Testis (tissue), 3 donors: ENCODE results near the gene VAV1. TPM values are rescaled to one million over a fixed set of nuclear protein-coding genes. Genes with fewer than 3 reads are reported as not detected.
"Not testable (repeated sequence)": the region's sequence is repeated elsewhere in the genome, so short reads cannot be mapped to it uniquely, and the experiment has no call there.

ENCODE experiments used
- DNase-seq: peaks from one replicate; pipeline ENCODE4 v3.0.0-alpha.2; 2019
- H3K27ac ChIP-seq, 2 donors: fragments of 200-600 bp; sonication (generic); one replicate each; pipeline ENCODE4 v1.5.1; 2019
- H3K27me3 ChIP-seq: fragments of 200-600 bp; sonication (generic); one replicate; pipeline ENCODE4 v1.5.1; 2019
- H3K36me3 ChIP-seq: fragments of 200-600 bp; sonication (generic); one replicate; pipeline ENCODE4 v1.5.1; 2017; ENCODE audit warnings: low read depth; ENCODE audit errors: missing control alignments
- H3K4me1 ChIP-seq: fragments of 200-600 bp; sonication (generic); one replicate; pipeline ENCODE4 v1.5.1; 2019
- H3K4me3 ChIP-seq, 2 donors: fragments of 200-600 bp; sonication (generic); one replicate each; pipeline ENCODE4 v1.5.1; 2017 to 2019
- H3K9me3 ChIP-seq: fragments of 200-600 bp; sonication (generic); one replicate; pipeline ENCODE4 v1.5.1; 2017
- POLR2A ChIP-seq: fragments of 450-650 bp; IDR thresholded peaks from one replicate; pipeline ENCODE4 v1.6.1; 2017; ENCODE audit warnings: antibody characterized with exemption, mild to moderate bottlenecking, moderate library complexity
- WGBS, 2 donors: methylation state at CpG; one replicate each; pipeline ENCODE4 v1.1.5; 2018; 5-methylcytosine and 5-hydroxymethylcytosine counted together
- intact Hi-C: fragments of 100-400 bp; cut with DNase I; formaldehyde crosslinking; loops from one replicate; pipeline ENCODE4 v1.15.1; 2023; ENCODE audit warnings: low total_unique reads
- polyA plus RNA-seq: library from polyadenylated mRNA; stranded (reverse); fragments of 350-450 nt; fragmentation: Illumina TruSeq; extraction: RNeasy Lipid Tissue Mini Kit (QIAGEN cat#74804); gene quantifications from one replicate; pipeline ENCODE4 v1.2.3, GENCODE V29; 2014; ENCODE audit warnings: low read depth, low replicate concordance; ENCODE audit not compliant: insufficient read depth
- total RNA-seq, 2 donors: library from RNA; depleted of rRNA; stranded (reverse); fragments of >200 nt; gene quantifications; one replicate each; pipeline ENCODE4 v1.2.3, GENCODE V29; 2016
- TF ChIP-seq, protein P1 (sequence below), 3 experiments: fragments of 450-650 bp in 2 of 3; fragments of 200-600 bp in 1 of 3; sonication (generic) in 1 of 3; IDR thresholded peaks; one replicate each; pipeline ENCODE4 v1.5.1; 2016 to 2019; ENCODE audit warnings: antibody characterized with exemption in 3 of 3, mild to moderate bottlenecking in 2 of 3, moderate library complexity in 1 of 3

Gene VAV1
- total and polyA plus RNA-seq, 3 donors from 2014 or later = 1.1 to 8.9 (median 4.5) TPM

DNA sequence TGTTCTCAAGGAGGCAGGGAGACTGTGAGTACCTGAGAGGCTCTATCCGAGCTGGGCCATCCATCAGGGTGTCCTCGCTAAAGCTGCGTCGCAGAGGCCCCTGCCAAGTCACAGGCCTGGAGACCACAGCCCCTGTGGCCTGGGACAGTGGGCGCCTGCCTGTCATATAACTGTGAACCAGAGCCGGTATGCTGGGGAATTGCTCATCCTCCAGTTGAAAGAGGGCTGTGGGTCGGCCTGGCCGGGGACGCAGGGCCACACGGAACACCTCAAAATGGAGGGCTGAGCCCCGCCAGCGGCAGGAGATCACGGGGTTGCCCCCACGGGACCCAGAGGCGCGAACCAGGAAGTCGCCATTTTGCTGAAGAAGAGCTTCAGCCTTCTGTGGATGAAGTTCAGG, 11.9 kb upstream of the VAV1 start:
- Histone ChIP-seq H3K4me1 (no peaks in the 10 kb centered on the region), H3K27ac (no peak overlapping the region), H3K27me3 (no peaks in the 10 kb centered on the region), H3K4me3 (peak overlapping the region; percentile 31 to 55), H3K36me3 (no peaks in the 10 kb centered on the region), H3K9me3 (no peaks in the 10 kb centered on the region)
- intact Hi-C loops = no loop called here
- 68 to 83% methylated on average over 12 to 17 of the region's 17 CpGs for WGBS, 2 donors
- TF ChIP-seq POLR2A = no peak
- DNase-seq = no peak

- Histone ChIP-seq H3K36me3 (no peaks in the 10 kb centered on the region), H3K4me3 (peak overlapping the region; percentile 31 to 55), H3K27ac (no peak overlapping the region), H3K27me3 (no peaks in the 10 kb centered on the region), H3K9me3 (no peaks in the 10 kb centered on the region), H3K4me1 (no peaks in the 10 kb centered on the region)
- 67 to 76% methylated on average over 4 of the region's 4 CpGs for WGBS, 2 donors
- intact Hi-C loops = no loop called here
- TF ChIP-seq, protein P1, sequence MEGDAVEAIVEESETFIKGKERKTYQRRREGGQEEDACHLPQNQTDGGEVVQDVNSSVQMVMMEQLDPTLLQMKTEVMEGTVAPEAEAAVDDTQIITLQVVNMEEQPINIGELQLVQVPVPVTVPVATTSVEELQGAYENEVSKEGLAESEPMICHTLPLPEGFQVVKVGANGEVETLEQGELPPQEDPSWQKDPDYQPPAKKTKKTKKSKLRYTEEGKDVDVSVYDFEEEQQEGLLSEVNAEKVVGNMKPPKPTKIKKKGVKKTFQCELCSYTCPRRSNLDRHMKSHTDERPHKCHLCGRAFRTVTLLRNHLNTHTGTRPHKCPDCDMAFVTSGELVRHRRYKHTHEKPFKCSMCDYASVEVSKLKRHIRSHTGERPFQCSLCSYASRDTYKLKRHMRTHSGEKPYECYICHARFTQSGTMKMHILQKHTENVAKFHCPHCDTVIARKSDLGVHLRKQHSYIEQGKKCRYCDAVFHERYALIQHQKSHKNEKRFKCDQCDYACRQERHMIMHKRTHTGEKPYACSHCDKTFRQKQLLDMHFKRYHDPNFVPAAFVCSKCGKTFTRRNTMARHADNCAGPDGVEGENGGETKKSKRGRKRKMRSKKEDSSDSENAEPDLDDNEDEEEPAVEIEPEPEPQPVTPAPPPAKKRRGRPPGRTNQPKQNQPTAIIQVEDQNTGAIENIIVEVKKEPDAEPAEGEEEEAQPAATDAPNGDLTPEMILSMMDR (IDR thresholded peaks at IDR 0.05) = no peak
- TF ChIP-seq POLR2A = no peak
- peak; percentile 81 for DNase-seq
Measured at GRCh38 chr19:6761053-6761676, 11.3 kb upstream of the VAV1 start.

GRCh38 chr19:6762253-6762797, 10.2 kb upstream of the VAV1 start:
- H3K36me3 ChIP-seq, intact Hi-C loops, H3K9me3 ChIP-seq, H3K4me1 ChIP-seq, H3K27ac ChIP-seq, DNase-seq, H3K27me3 ChIP-seq, H3K4me3 ChIP-seq: not testable (repeated sequence)
- WGBS, 2 donors = 86 to 87% methylated on average over 8 of the region's 8 CpGs

GRCh38 chr19:6765738-6766356, 6.7 kb upstream of the VAV1 start:
- no peaks in the 10 kb centered on the region for H3K9me3 ChIP-seq
- no peaks in the 10 kb centered on the region for H3K4me1 ChIP-seq
- no peak for DNase-seq
- H3K4me3 ChIP-seq = no peak overlapping the region
- 52 to 68% methylated on average over 4 to 8 of the region's 8 CpGs for WGBS, 2 donors
- no peak overlapping the region for H3K27ac ChIP-seq
- H3K27me3 ChIP-seq = no peaks in the 10 kb centered on the region
- H3K36me3 ChIP-seq = no peaks in the 10 kb centered on the region
- intact Hi-C loops = no loop called here
- TF ChIP-seq POLR2A = no peak

- Histone ChIP-seq H3K9me3 (no peaks in the 10 kb centered on the region), H3K4me3 (no peak overlapping the region), H3K27me3 (no peaks in the 10 kb centered on the region), H3K36me3 (no peaks in the 10 kb centered on the region), H3K27ac (no peak overlapping the region), H3K4me1 (no peaks in the 10 kb centered on the region)
- intact Hi-C loops = no loop called here
- WGBS, 2 donors = 18 to 28% methylated on average over 16 of the region's 16 CpGs
- TF ChIP-seq, protein P1 (IDR thresholded peaks at IDR 0.05) = no peak
- TF ChIP-seq POLR2A = no peak
- DNase-seq = no peak
Measured at GRCh38 chr19:6766357-6767080, 6.0 kb upstream of the VAV1 start.

GRCh38 chr19:6767081-6767356, 5.5 kb upstream of the VAV1 start:
- DNase-seq = no peak
- 0 to 3% methylated on average over 15 of the region's 15 CpGs for WGBS, 2 donors
- Histone ChIP-seq H3K27me3 (no peaks in the 10 kb centered on the region), H3K36me3 (no peaks in the 10 kb centered on the region), H3K27ac (no peak overlapping the region), H3K4me1 (no peaks in the 10 kb centered on the region), H3K4me3 (peak overlapping the region; percentile 24 to 42), H3K9me3 (no peaks in the 10 kb centered on the region)
- intact Hi-C loops = no loop called here
- TF ChIP-seq POLR2A = no peak
- TF ChIP-seq, protein P1 (IDR thresholded peaks at IDR 0.05) = no peak
